NCI-H2171 (cell line): ENCODE results near the gene ALG9.
"Not testable (repeated sequence)": the region's sequence is repeated elsewhere in the genome, so short reads cannot be mapped to it uniquely, and the experiment has no call there.

Experiments used
- DNase-seq: peaks from one replicate; lab custom pipeline; 2025; lab: John Stamatoyannopoulos, UW

Gene ALG9

DNA sequence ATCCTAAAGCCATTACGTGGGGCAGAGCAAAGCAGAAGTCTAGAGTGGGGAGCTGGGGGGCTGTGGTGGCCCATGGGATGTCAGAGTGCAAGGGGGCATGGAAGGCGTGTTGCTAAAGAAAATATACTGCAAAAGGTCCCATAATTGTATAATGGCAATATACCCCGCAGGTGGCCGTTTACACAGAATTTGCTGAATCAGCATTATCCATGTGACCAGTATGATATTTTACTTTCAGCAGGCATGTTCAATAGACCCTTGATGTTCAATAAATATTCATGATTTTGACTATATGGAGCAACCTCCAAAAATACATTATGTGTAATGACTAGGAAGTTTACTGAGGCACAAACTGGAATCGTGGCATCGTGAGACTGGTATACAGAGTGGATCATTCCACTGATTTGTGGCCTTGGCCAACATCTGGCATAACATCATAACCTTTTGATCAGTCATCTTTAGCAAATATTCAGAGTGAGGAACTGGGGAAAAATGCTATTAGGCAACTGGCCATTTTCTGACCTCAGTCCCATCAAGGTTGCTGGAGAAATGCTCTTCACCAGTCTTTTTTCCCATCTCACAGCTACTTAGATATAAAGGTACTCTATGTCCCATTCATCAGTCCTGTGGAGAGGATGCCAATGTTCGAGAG is 75.9 kb downstream of the ALG9 start:
- no peak for DNase-seq

DNA sequence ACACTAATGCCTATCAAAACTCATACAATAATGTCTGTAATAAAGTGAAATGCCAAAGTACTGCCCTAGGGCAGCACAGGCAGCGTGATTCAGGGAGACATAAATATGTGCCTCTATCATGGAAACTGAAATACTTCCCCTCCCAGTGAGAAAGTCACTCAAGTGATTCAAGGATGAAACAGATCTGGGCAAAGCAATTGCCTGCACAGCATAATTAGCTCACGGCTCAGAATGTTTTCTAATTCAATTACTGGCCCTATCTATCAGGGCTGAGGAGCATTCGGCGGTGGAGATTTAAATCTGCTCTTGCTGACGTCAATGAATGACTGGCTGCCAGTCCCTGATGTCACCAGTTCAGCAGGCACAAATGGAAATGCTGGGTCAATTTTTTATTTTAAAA is 77.5 kb downstream of the ALG9 start:
- no peak for DNase-seq

- DNase-seq: no peak
Measured at GRCh38 chr11:111792955-111793500, 78.4 kb downstream of the ALG9 start.

GRCh38 chr11:111792314-111792713 is 79.1 kb downstream of the ALG9 start:
- no peak for DNase-seq

DNA sequence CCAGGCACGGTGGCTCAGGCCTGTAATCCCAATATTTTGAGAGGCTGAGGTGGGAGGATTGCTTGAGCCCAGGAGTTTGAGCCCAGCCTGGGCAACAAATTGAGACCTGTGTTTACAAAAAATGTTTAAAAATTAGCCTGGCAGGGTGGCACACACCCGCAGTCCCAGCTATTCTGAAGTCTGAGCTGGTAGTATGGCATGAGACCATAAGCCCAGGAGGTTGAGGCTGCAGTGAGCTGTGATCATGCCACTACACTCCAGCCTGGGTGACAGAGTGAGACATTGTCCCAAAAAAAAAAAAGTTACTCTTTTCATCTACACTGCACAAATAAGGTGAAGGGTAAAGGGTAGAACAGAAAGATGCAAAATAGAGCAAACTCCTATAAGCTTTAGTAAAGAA is 82.9 kb downstream of the ALG9 start:
- no peak for DNase-seq

DNA sequence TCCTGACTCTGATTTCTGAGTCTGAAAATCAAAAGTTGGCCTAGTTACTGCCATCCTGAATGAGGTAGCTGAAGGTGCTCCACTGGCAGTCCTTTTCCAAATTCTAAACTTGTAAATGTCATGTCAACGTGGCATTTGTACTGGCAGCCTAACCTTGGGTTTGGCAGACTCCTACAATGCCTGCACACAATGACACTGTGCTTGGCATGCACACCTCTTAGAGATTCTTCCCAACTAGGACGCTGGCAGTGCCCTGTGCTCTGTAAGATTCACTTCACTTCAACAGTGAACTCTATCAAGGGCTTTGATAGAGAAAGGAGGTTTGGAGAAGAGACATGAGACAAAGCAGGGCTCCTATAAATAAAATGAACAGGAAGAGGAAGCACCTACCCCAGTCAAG is 83.3 kb downstream of the ALG9 start:
- no peak for DNase-seq

DNA sequence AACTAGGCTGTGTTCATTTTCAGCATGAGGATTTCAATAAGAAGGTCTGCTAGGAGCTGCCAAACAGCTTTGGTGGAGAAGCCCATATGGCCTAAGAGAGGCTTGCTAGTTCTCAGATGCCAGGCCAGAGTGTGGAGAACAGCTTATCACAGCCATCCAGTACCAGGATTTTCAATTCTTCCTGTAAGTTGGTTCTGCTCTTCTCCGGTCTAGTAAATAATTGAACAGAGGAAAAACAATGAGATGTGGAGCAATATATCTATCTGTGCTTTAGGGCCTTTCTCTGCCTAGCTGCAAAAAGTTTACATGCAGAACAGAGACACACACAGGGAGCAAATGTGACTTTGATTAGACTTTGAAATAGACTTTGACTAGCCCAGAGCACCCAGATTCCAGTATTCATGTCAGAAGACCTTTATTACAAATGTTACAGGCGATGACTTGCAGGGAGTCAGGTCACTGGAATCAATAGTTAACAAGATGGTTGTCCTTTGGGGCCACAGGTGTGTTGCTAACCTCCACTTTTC is 85.4 kb downstream of the ALG9 start:
- no peak for DNase-seq

- DNase-seq: no peak
Measured at GRCh38 chr11:111785076-111785475, 86.3 kb downstream of the ALG9 start.

DNA sequence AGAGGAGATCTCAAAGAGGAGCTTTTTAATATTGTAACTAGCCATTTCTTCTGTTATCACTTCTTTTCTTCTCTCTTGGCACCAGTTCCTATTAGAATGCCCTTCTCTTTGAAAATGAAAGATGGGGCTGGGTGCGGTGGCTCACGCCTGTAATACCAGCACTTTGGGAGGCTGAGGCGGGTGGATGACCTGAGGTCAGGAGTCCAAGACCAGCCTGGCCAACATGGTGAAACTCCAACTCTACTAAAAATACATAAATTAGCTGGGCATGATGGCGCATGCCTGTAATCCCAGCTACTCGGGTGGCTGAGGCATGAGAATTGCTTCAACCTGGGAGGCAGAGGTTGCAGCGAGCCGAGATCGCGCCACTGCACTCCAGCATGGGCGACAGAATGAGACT is 87.1 kb downstream of the ALG9 start:
- DNase-seq: not testable (repeated sequence)

GRCh38 chr11:111782109-111782741 is 89.2 kb downstream of the ALG9 start:
- DNase-seq: no peak

DNA sequence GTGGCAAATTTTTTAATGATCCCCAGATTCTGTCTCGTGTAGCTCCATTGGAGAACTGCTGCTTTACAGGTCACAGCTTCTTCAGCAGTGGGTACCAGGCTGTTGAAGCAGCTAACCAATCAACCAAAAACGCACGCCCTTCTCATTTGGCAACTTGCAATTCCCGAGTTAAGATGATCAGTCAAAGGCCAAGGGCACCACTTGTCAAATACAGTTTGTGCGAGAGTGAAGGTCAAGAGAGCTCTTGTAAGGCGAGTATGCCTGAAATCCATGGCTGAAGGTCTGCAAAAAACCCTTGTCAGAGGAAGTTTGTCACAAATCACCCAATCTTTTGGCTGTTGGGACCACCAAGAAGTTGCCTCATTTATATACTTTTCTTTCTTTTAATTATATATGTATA is 92.3 kb downstream of the ALG9 start:
- no peak for DNase-seq

- no peak for DNase-seq
Measured at GRCh38 chr11:111778047-111778558, 93.3 kb downstream of the ALG9 start.

- peak; percentile 49 for DNase-seq
Measured at GRCh38 chr11:111777094-111778046, 94.0 kb downstream of the ALG9 start.

DNA sequence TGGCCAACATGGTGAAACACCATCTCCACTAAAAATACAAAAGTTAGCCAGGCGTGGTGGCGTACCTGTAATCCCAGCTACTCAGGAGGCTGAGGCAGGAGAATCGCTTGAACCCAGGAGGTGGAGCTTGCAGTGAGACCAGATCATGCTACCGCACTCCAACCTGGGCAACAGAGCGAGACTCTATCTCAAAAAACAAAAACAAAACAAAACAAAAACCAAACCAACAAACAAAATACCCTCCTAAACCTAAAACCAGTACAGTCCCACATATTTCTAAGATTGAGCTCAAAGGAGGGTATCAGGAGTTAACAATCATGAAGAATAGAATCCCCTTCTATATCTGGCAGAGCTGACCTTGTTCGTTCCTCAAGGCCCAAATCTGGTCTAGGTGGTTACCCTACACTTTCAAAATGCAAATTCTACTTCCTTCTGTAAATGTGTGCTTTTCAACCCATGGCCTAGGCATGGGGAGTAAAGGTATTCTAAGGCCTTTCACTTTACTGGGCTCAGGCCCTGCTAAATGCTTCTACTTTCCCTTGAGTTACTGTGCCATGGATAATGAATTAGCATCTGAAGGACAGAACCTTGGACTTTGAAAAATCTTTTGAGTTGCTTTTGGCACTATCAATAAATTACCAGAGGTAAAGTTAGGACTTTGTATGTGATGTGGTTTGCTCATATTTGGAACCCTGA is 94.8 kb downstream of the ALG9 start:
- no peak for DNase-seq

DNA sequence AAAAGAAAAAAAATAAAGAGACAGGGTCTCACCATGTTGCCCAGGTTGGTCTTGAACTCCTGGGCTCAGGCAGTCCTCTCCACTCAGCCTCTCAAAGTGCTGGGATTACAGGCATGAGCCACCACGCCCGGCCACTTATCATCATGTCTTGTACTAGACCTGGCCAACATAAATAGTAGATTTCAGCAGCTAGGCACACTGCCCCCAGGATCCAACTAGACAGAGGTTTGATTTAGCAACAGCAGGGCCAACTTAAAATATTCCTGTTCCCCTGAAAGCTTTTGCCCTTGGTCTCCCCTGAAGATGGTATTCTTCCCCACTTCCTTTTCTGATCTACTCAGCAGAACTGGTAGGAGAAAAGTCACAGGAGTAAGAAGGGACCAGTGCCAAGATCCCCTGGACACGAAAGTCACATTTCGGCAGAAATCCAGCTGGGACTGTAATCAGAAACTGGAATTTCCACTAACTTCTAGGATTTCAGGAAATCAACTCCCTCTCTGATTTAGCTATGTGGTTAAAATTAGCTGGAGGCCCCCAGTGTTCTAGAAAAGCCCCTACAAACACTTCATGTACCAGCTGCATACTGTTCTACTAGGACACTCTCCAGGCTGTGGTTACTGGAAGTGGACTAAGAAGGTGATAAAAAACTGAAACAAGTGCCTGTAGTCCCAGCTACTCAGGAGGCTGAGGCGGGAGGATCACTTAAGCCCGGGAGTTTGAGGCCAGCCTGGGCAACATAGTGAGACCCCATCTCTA is 96.2 kb downstream of the ALG9 start:
- DNase-seq: no peak

GRCh38 chr11:111772535-111772934 is 98.8 kb downstream of the ALG9 start:
- DNase-seq: no peak

- not testable (repeated sequence) for DNase-seq
Measured at GRCh38 chr11:111771205-111771604, 100.2 kb downstream of the ALG9 start.

GRCh38 chr11:111770581-111771134 is 100.7 kb downstream of the ALG9 start:
- no peak for DNase-seq

- no peak for DNase-seq
Measured at GRCh38 chr11:111766834-111767142, 104.6 kb downstream of the ALG9 start.

GRCh38 chr11:111765984-111766833 is 105.2 kb downstream of the ALG9 start, which contains the start of gene PPP2R1B:
PPP2R1B (minus strand) TSS chr11:111766389; CDS start chr11:111766361, 28 bp downstream.
- peak; percentile 62 for DNase-seq
